ENCODE data around the gene GABBR1. TPM values are rescaled to one million over a fixed set of nuclear protein-coding genes. Genes with fewer than 3 reads are reported as not detected.

Gene GABBR1
- total RNA-seq, 1 experiment from 2014 or later = 11.9 TPM

DNA sequence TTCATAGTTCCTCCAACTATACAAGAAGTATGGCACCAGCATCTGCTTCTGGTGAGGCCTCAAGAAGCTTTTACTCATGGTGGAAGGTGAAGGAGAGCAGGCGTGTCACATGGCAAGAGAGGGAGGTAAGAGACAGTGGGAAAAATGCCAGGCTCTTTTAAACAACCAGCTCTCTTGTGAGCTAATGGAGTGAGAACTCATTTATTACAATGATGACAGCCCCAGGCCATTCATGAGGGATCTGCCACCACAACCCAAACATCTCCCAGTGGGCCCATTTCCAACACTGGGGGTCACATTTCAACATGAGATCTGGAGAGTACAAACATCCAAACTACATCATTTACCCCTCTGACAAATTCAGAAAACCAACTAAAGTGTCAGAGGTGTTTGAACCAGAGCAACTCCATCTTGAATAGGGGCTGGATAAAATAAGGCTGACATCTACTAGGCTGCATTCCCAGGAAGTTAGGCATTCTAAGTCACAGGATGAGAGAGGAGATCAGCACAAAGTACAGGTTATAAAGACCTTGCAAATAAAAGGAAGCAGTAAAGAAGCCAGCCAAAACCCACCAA is 71.3 kb downstream of the GABBR1 start:
- ChIA-PET CTCF (no interaction called here), POLR2A (no interaction called here)
- Histone ChIP-seq H3K4me3 (ENCODE audit: low read depth in 2 of 2, low read length in 2 of 2) (no peak overlapping the region), H3K27me3 (ENCODE audit: control insufficient read depth, insufficient read depth, low read length) (0 out of 2 replicates have a peak, but pooled peaks cover 5% of the 10 kb centered on the region), H3K4me1 (ENCODE audit: control insufficient read depth, insufficient read depth, low read length) (no peaks in the 10 kb centered on the region), H3K27ac (ENCODE audit: low read length) (no peak overlapping the region), H3K9me3 (ENCODE audit: control insufficient read depth, insufficient read depth, low read depth, low read length) (no peaks in the 10 kb centered on the region), H3K36me3 (ENCODE audit: control insufficient read depth, insufficient read depth, low read length) (no peaks in the 10 kb centered on the region)
- intact Hi-C loops (cut with micrococcal nuclease; ENCODE audit: unreplicated experiment) (no loop called here), in situ Hi-C loops (cut with HindIII; ENCODE audit: low pct_unique_long_range_greater_than_20kb, low sequenced_read_pairs) (no loop called here)
- TF ChIP-seq, protein P1, sequence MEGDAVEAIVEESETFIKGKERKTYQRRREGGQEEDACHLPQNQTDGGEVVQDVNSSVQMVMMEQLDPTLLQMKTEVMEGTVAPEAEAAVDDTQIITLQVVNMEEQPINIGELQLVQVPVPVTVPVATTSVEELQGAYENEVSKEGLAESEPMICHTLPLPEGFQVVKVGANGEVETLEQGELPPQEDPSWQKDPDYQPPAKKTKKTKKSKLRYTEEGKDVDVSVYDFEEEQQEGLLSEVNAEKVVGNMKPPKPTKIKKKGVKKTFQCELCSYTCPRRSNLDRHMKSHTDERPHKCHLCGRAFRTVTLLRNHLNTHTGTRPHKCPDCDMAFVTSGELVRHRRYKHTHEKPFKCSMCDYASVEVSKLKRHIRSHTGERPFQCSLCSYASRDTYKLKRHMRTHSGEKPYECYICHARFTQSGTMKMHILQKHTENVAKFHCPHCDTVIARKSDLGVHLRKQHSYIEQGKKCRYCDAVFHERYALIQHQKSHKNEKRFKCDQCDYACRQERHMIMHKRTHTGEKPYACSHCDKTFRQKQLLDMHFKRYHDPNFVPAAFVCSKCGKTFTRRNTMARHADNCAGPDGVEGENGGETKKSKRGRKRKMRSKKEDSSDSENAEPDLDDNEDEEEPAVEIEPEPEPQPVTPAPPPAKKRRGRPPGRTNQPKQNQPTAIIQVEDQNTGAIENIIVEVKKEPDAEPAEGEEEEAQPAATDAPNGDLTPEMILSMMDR (IDR thresholded peaks at IDR 0.05) = no peak
- TF ChIP-seq POLR2AphosphoS5 (IDR thresholded peaks at IDR 0.05; ENCODE audit: low read depth, low read length) = no peak
- TF ChIP-seq TCF7L2 (IDR thresholded peaks at IDR 0.05; ENCODE audit: low read depth, low read length) = no peak
- no peak for TF ChIP-seq REST (IDR thresholded peaks at IDR 0.05; ENCODE audit: insufficient read depth in 1 of 2, low read depth in 2 of 2, low read length in 1 of 2)
- no peak for TF ChIP-seq SIN3A (IDR thresholded peaks at IDR 0.05; ENCODE audit: borderline replicate concordance, insufficient read depth, low read depth, low read length)
- no TSS peak for BruUV-seq (replicated peaks)
- no peak for DNase-seq (ENCODE audit: low read depth, low spot score)
- no peak for ATAC-seq

DNA sequence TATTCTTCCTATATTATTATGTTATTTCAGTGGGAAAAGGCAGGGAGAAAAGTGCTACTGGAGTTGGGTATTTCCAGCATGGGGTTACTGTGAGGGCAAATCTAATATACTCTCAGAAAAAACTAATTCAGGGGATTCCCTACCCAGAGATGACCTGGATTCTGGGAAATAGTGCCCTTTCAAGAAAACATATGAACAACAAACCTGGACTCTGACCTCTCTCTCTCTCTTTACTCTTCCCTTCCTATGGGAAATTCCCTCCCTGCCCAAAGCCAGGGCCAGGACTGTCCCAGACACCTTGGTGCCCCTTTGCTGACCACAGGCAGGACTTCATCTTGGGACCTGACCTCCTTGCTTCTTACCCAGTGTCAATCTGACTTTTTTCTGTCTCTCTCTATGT is 71.9 kb downstream of the GABBR1 start:
- H3K27me3 ChIP-seq (ENCODE audit: control insufficient read depth, insufficient read depth, low read length) = 0 out of 2 replicates have a peak, but pooled peaks cover 5% of the 10 kb centered on the region
- ATAC-seq (no peak), DNase-seq (ENCODE audit: low read depth, low spot score) (no peak)
- no peaks in the 10 kb centered on the region for H3K4me1 ChIP-seq (ENCODE audit: control insufficient read depth, insufficient read depth, low read length)
- no peaks in the 10 kb centered on the region for H3K9me3 ChIP-seq (ENCODE audit: control insufficient read depth, insufficient read depth, low read depth, low read length)
- H3K36me3 ChIP-seq (ENCODE audit: control insufficient read depth, insufficient read depth, low read length) = no peaks in the 10 kb centered on the region
- no peak overlapping the region for H3K4me3 ChIP-seq (ENCODE audit: low read depth in 2 of 2, low read length in 2 of 2)
- in situ Hi-C loops (cut with HindIII; ENCODE audit: low pct_unique_long_range_greater_than_20kb, low sequenced_read_pairs) = no loop called here
- ChIA-PET CTCF (no interaction called here), POLR2A (no interaction called here)
- BruUV-seq (replicated peaks) = no TSS peak
- TF ChIP-seq TCF7L2 (IDR thresholded peaks at IDR 0.05; ENCODE audit: low read depth, low read length) (no peak), REST (IDR thresholded peaks at IDR 0.05; ENCODE audit: insufficient read depth in 1 of 2, low read depth in 2 of 2, low read length in 1 of 2) (no peak), POLR2AphosphoS5 (IDR thresholded peaks at IDR 0.05; ENCODE audit: low read depth, low read length) (no peak), SIN3A (IDR thresholded peaks at IDR 0.05; ENCODE audit: borderline replicate concordance, insufficient read depth, low read depth, low read length) (no peak)
- TF ChIP-seq, protein P1 (IDR thresholded peaks at IDR 0.05) = no peak
- H3K27ac ChIP-seq (ENCODE audit: low read length) = no peak overlapping the region
- intact Hi-C loops (cut with micrococcal nuclease; ENCODE audit: unreplicated experiment) = no loop called here
